ENCODE results near the gene STAT4. TPM values are rescaled to one million over a fixed set of nuclear protein-coding genes. Genes with fewer than 3 reads are reported as not detected.

STAT4 gene
- polyA plus RNA-seq, 3 donors, result 5.7 to 11.7 (median 8.3) TPM

DNA sequence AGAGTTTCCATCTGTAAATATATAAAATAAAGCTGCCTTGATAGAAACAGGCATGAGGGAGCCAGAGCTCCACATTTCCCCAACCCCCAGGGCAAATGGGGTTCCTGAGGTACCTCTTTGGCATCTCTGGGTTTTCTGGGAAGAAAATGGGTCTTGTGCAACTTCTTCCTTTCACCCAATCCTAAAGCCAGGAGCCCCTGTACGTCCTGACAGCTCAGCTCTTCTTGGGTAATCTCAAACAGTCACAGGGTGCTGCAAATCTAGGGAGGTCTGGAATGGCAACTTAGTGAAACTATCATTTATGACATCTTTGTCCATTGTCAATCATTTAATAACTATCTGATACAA is 100.2 kb downstream of the STAT4 start:
- no peak for DNase-seq (ENCODE audit: low read depth in 3 of 3, low spot score in 2 of 3)

DNA sequence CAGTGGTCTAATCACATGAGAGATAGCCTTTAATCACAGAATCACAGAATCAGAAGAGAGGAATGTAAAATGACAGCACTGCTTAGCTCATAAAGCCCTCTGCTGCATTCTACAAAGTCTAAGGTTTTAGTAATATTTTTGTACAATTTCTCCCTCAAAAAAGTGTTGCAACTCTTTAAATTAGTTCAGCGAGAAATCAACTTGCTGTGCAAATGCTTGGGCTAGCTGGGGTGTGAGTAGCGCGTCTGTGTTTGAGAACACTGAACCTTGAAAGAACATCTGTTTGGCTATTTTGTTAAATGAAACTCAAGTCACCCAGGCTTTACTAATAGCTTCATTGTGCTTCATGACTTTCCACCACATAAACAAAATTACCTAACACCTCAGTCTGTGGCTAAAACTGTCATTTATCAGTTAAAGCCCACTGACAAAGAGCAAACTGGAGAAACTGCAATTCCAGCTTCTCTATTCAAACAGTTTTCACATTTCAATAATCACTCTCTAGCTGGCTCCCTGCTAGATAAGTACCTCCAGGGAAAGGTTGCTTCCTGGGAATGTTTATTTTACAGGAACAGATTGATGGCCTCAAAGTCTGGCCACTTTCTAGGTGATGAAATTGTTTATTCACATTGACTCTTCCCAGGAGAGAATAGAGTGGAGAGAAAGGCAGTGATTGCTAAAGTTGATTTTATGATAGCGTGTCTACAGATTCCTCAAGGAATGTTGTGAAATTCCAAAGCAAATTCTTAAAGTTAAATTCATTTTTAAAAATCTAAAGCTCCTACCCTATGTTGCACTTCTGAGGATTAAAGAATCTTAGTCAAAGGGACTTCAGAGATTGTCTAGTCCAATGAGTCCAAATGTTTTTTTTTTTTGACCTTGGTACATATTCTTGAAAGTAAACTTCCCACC is 100.8 kb downstream of the STAT4 start:
- DNase-seq (ENCODE audit: low read depth in 3 of 3, low spot score in 2 of 3), result peak in 1 of 3 donors; percentile 32

DNA sequence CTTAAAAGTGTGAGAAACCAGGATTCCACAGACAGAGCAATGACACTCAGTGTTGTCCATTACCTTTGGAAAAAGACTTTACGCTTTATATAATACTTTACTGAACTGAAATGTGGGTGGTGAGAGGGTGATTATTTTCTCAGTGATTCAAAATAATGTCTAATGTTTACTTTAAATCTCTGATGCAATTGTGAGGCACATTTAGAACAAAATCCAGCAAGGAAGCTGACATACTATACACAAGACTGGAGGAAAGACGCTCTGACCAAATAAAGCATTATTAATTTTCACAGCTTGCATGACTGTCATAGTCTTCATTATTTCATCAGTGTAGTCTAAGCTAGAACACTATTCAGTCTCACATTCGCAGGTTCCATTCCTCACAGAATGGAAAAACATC is 102.7 kb downstream of the STAT4 start:
- no peak for DNase-seq (ENCODE audit: low read depth in 3 of 3, low spot score in 2 of 3)

DNA sequence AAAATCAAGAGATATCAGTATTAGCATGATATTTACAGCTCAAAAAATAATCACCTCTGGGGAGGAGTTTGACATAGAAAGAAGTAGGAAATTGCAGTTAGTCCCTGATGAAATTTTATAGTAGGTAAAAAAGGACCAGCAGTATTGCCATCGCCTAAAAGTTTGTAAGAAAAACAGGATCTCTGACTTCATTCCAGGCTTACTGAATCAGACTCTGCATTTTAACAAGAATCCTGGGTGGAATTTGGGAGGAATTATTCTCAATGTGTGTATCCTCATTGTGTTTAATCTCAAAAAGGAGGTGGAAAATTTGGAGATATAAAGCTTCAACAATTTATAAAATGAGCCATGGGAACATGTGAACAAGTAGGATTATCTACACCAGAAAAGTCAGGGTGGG is 105.7 kb downstream of the STAT4 start:
- DNase-seq (ENCODE audit: low read depth in 3 of 3, low spot score in 2 of 3), result no peak

DNA sequence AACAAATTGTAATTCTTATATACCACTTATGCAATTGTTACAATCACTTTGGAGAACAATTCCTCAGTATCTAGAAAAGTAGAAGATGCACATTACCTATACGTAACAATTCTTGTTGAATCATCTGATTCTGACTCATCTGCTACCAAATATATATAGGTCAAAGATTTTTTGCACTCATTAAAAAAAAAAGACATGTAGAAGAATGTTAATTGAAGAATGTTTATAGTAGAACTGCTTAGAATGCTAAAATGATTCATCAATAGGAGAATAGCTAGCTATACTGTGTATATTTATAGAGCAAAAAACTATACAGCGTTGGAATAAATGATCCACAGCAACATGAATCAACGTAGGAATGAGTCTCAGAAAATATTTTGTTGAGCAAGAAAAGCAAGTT is 107.4 kb downstream of the STAT4 start:
- DNase-seq (ENCODE audit: low read depth in 3 of 3, low spot score in 2 of 3), result no peak

DNA sequence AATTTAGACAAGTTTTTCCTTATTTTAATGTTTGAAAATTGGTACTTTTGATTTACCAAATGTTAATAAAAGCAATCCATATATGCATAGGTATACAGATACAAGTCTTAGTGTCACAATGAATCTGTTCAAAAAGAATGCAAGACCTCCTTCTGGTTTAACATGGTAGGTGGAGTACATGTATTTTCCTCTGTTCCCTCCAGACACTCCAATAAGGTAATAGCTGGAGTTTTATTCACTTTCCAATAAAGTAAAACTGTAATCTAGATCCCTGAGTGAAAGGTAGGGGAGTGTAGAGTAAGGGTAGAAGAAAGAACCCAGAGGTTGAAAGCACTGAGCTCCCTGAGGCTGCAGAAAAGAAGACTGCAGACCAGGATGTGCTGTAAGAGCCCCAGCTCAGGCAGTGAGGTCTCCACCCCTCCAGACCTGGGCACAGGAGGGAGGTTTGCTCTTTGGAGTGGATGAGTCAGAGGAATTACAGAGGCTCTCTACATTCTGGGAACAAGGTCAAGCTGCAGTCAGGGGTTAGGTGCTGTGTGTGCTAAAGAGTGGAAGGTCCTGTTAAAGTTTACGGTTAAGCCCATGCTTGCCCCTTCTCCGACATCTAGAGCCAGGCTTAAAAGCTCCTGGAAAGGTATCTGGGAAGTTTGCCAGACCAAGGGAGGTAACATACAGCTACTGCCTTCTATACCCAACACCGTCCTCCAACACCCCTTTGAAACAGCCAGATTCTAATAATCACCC is 109.2 kb downstream of the STAT4 start:
- no peak for DNase-seq (ENCODE audit: low read depth in 3 of 3, low spot score in 2 of 3)

DNA sequence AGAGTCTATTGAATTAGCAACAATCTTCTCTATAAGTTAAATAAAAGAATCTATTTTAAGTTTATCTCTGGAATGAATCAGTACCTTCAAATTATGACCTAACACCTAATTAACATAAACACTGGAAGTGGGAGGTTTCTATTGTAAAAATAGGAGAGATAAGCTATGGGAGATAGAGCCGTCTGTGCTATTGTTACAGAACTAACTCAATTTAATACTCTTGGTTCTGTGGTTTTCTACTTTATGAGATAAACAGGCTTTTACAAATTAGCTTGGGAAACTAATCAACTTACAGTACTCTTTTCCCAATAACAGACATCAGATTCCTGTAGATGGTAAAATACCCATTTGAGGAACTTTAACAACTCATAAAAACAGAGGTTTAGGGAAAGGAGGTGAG is 111.2 kb downstream of the STAT4 start:
- DNase-seq (ENCODE audit: low read depth in 3 of 3, low spot score in 2 of 3), result no peak

DNA sequence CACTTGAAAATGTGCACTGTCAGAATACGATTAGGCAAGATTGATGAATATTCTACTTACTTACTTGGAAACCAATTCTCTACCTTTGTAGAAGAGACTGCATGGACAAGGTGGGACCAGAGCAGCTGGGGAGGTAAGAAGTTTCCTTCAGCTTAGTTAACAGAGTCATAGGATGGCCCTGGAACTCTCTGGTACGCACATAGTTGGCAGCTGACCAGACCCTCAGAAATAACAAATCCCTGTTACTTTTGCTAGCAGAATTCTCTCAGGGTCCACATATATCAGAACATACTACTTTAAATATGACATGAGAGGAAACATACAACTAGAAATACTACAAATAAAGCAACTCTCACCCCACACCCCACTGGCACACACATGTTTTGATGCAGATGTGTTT is 112.1 kb downstream of the STAT4 start:
- no peak for DNase-seq (ENCODE audit: low read depth in 3 of 3, low spot score in 2 of 3)

DNA sequence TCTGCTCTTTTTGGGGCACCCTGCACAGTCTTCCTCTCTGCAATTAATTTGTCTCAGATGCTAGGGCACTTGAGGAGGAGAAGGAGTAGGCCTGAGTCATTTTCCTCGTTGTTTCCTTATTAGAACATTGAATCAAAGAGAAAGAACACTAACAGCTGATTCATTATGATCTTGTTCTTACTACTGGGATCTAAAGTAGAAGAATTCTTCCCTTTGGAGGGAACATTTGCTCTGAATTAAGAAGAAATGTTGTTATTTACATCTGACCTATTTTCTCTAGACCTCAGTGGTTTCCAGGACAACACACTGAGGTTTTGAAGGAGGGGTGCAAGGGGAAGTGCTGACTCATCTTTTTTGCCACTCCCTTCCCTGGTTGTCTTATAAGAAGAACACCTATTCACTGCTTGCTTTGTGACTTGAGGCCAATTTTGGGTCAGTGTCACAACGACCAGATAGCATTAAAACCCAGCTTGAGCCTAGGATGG is 112.5 kb downstream of the STAT4 start:
- no peak for DNase-seq (ENCODE audit: low read depth in 3 of 3, low spot score in 2 of 3)

DNA sequence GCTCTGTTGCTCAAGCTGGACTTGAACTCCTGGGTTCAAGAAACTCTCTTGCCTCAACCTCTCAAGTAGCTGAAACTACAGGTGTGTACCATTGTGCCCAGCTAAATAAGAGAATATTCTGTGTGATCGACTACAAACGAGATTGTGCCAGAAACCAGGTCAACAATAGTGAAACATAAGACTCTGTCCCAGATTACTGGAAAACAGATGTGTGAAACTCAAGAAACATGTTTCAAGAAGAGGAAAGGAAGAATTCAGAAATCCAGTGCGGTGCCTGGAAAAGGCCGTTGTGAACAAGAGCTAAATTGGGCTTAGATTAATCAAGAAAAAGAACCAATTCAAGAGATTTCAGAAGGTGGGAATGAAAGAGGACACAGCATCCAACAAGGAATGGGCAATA is 113.4 kb downstream of the STAT4 start:
- DNase-seq (ENCODE audit: low read depth in 3 of 3, low spot score in 2 of 3), result no peak

DNA sequence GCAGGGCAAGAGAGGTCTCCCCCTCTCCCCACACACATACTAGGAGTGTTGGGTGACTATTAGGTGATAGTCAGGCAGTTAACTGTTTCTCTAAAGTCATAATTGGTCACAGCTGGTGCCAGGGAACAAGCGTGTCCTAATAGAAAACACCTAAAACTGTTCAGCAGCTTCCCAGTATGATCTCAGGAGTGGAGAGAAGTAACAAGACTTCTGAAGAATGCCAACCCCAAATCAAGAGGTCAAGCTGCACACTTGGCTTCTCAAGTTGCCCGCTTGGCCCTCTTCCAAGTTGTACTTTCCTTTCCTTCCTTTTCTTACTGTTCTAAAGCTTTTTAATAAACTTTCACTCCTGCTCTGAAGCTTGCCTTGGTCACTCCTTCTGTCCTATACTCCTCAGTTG is 114.4 kb downstream of the STAT4 start:
- no peak for DNase-seq (ENCODE audit: low read depth in 3 of 3, low spot score in 2 of 3)

DNA sequence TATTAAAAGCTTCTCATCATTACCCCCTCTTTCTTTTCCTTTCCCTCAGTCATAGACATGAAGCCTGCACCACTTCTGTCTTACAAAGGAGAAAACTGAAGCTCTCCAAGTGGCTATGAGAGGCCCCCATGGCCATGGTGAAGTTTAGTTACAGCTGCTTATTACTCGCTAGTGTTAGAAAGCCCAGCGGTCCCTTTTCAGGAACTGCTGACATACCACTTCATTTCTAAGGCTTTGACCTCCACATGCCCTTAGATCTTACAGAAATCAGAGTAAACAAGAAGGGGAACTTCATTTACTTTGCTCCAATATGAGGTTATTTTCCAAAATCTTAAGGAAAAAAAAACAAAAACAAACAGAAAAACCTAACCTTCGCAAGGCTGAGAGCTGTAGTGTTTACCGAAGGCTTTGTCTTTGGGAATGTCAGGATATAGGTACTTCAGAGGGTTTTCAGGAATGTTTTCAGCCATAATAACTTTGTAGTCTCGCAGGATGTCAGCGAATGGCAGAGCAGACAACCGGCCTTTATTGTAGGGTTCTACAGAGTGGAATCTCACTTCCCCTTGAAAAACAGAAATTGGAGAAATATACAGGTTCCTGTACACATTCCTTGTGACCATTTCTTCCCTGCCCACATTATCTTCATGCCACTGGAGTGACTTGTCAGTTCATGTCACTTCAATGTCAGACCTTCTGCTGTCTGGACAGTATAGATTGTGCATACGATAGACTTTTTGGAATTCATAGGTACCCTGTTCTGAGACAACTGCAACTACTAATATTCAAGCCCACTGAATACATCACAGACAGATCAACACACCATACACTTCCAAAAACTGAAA is 118.0 kb downstream of the STAT4 start:
- DNase-seq (ENCODE audit: low read depth in 3 of 3, low spot score in 2 of 3), result no peak

DNA sequence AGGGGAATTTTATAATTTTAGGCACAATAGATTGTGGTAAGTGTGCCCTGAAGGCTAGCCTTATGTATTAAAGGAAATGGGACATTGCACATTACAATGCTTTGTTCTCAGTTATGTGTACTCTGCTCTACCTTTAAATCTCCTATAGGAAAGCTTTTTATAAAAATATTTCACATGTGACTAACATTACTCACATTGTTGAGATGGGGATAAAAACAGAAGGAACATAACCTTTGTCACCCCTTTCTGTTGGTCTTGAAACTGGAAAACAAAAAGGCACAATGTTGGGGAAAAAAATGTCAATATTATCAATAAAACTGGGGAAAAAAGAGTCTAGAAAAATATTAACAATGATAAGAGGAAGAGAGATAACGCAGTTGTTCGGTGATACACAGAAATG is 119.5 kb downstream of the STAT4 start:
- DNase-seq (ENCODE audit: low read depth in 3 of 3, low spot score in 2 of 3), result no peak

DNA sequence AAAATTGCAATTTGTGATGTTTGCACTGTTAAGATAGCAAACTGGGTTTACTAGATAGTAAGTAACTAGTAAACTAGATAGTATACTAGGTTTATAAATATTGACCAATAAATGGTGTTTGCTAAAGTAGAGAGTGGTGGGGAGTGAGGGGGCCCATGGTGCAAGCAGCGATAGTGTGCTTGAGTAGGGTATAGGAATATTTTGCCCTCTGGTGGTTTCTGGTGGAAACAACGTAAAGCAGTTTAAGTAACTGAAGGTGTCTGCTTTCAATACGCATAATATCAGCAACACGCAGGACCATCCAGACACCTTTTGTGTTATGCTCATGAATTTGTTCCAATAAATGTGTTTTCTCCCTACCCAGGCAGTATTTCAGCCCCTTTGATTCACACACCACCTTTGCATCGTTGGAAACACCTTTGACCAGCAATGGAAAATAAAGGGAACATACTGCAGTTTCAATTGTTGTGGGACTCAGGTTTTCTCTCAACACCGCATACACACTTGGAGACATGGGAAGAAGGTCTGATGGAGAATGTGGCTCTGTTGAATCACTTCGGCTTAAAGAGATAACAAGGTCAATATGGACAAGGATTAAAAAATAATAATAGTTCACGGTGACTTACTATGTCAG is 120.2 kb downstream of the STAT4 start:
- DNase-seq (ENCODE audit: low read depth in 3 of 3, low spot score in 2 of 3), result no peak

DNA sequence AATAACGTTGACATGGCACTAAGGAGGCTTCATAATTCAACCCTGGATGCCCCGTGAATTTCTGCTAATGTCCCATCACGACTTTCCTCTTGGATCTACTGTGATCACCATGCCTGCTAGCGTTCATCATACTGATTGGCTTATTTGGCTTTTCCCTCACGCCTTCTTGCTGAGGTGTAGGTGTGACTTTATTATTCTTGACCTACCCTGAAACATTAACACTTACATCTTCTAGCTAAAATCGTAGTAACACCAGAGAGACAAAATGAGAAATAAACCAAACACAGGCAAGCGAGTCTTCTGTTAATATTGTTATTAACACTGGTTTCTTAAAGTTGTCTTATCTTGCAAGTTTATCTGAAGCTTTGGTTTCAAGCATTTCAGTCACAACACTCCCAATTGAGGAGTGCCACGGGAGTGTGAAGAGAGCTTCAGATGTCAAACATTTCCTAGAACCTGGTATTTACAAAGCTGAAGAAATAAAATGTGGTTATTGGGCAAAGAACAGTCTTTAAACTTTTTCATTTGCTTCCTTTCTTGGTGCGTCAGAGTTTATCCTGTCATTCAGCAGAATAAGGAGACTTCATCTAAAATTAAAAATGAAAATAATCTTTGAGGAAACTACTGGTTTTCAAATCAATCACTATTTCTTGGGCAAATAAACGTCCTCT is 121.4 kb downstream of the STAT4 start:
- no peak for DNase-seq (ENCODE audit: low read depth in 3 of 3, low spot score in 2 of 3)

DNA sequence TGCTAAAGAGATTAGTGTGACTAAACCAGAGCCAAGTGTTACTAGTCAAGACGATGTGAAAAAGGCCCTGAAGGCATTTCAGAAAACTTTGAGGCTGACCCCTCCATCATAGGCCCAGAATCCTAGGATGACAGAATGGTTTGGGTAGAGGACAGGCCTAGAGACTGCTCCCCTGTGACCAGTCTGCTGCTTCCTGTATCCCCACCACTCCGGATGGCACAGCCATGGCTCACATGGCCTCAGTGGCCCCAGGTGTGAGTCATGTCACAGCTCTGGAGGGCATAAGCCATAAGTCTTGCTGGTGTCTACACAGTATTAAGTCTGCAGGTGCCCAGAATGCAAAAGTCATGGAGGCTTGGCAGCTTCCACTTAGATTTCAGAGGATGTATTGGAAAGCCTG is 124.4 kb downstream of the STAT4 start:
- DNase-seq (ENCODE audit: low read depth in 3 of 3, low spot score in 2 of 3), result no peak

DNA sequence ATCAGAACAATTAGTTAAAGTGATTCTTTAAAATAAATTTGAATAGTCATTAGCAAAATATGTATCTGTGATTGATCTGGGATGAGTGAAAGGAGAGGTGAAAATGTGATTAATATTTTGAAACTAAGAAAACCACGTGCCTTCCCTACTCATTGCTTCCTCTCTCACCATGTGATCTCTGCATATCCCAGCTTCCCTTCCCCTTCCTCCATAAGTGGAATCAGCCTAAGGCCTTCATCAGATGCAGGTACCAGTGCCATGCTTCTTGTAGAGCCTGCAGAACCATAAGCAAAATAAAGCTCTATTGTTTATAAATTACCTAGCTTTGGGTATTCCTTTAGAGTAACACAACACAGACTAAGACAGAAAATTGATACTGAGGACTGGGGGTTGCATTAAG is 125.7 kb downstream of the STAT4 start:
- no peak for DNase-seq (ENCODE audit: low read depth in 3 of 3, low spot score in 2 of 3)

DNA sequence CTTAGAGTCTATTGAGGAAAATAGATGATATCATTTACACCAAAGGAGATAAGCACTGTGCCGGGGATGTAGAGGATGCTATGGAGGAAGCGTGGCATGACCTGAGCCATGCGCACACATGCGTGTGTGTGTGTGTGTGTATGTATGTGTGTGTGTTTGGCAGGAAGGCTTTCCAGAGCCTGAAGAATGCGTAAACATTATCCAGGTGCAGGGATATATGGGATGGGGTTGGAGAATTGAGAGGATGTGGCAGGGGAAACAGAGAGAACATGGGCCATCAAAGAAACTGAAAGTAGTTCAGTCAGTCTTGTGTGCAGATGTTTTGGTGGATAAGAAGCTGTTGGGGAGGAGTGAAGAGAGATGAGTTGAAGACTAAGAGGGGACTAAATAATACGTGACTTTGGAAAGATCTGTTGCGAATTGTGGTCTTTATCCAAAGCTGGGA is 127.5 kb downstream of the STAT4 start:
- no peak for DNase-seq (ENCODE audit: low read depth in 3 of 3, low spot score in 2 of 3)

DNA sequence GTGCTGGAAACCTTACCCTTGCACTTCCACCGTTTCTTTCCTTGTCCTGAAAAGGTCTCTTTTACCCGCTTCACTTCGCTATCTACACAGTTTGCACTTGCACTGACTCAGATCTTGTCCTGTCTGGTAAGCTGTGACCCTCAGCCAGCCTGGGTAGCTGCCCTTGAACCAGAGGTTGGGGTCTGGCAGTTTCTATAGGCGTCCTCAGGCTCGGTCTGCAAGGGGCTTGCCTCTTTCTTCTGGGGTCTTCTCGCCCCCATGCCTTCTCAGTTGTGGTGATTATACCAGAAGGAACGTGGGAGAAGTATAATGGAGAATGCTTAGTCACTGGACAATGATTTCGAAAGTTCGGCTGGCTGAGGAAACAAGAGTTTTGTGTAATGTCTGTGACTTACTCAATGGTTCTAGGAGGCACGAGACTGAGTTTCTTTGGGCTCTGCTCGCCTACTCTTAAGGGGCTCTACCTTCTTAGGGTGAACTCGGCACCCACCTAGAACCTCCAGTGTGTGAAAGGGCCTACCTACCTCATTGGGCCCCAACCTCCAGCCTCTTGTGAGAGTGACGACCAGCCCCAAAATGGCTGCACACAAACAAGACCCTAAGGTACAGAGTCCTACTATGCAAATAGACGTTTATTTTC is 129.9 kb downstream of the STAT4 start:
- DNase-seq (ENCODE audit: low read depth in 3 of 3, low spot score in 2 of 3), result no peak

Measured in right renal cortex interstitium (tissue), 3 donors.